K562 (cell line): Measurements from ENCODE around the gene WASL. TPM values are rescaled to one million over a fixed set of nuclear protein-coding genes. Genes with fewer than 3 reads are reported as not detected.
A peak's percentile ranks its signal among the peaks of the same experiment; 100 is the strongest.

ENCODE experiments used
- ATAC-seq: fragments of 200-7000 bp; cut with Tn5 transposase; 3 replicates; pipeline ENCODE4 v1.9.1; 2020; ENCODE audit warnings: moderate library complexity
- BruUV-seq: library from RNA; stranded (reverse); fragments of 400-500 nt; replicated peaks from 2 replicates; lab custom pipeline; 2021; lab: Mats Ljungman, UMichigan
- CTCF ChIA-PET: fragments of 300-600 bp; formaldehyde crosslinking; extraction: SDS; loops from one replicate; lab custom pipeline; 2021; ENCODE audit warnings: low intra/inter-chr PET ratio; lab: Yijun Ruan, JAX
- POLR2A ChIA-PET: fragments of 300-600, 350-650 bp; sonication (Branson Sonifier 250); formaldehyde crosslinking; extraction: SDS; loops from one replicate; lab custom pipeline; 2021; ENCODE audit warnings: antibody characterized with exemption, inconsistent platforms; lab: Yijun Ruan, JAX
- DNase-seq, 4 experiments: peaks; one replicate each; pipeline versions ENCODE4 v3.0.0 to v3.0.0-alpha.2; 2011 to 2018; ENCODE audit warnings: low spot score in 3 of 4, mixed read lengths in 3 of 4; ENCODE audit errors: extremely low read depth in 1 of 4
- FAIRE-seq: peaks from 2 replicates; lab custom pipeline; 2011; peaks lifted over from hg19 to GRCh38; lab: Jason Lieb, UNC
- H2AFZ ChIP-seq: 2 replicates; pipeline ENCODE4 v1.6.0; 2011; ENCODE audit warnings: low read depth, low read length, control low read depth, inconsistent platforms
- H3K27ac ChIP-seq: fragments of 200-600 bp; 3 replicates; pipeline ENCODE4 v1.8.0; 2011; ENCODE audit warnings: low read depth, mild to moderate bottlenecking, control low read depth, inconsistent platforms, low read length, moderate library complexity, mixed read lengths; ENCODE audit errors: extremely low read depth
- H3K27me3 ChIP-seq, 2 experiments: fragments of 300-600 bp in 1 of 2; 2 replicates in 1 of 2; 3 replicates in 1 of 2; pipeline versions ENCODE4 v1.6.0 to v1.8.0; 2011; ENCODE audit warnings: inconsistent platforms in 2 of 2, low read length in 2 of 2, mild to moderate bottlenecking in 1 of 2, mixed read lengths in 1 of 2, moderate library complexity in 1 of 2; ENCODE audit not compliant: control insufficient read depth in 2 of 2, insufficient read depth in 2 of 2
- H3K36me3 ChIP-seq: fragments of 300-600 bp; 3 replicates; pipeline ENCODE4 v1.8.0; 2011; ENCODE audit warnings: mild to moderate bottlenecking, low read length, inconsistent platforms; ENCODE audit not compliant: control insufficient read depth, insufficient read depth
- H3K4me1 ChIP-seq, 2 experiments: fragments of 200-600 bp in 1 of 2; replicated peaks in 1 of 2; 2 replicates in 1 of 2; 3 replicates in 1 of 2; pipeline versions ENCODE4 v1.5.1 to v1.8.0; 2011; ENCODE audit warnings: inconsistent platforms in 2 of 2, low read length in 2 of 2, mild to moderate bottlenecking in 1 of 2, mixed read lengths in 1 of 2, moderate library complexity in 1 of 2; ENCODE audit not compliant: control insufficient read depth in 2 of 2, insufficient read depth in 2 of 2
- H3K4me2 ChIP-seq: 2 replicates; pipeline ENCODE4 v1.6.1; 2011; ENCODE audit warnings: low read length, control low read depth, inconsistent platforms, mixed read lengths; ENCODE audit not compliant: insufficient read depth
- H3K4me3 ChIP-seq: fragments of 200-600 bp; sonication (generic), shearing (Covaris generic); 2 replicates; pipeline ENCODE4 v1.5.1; 2016; ENCODE audit warnings: control low read depth, inconsistent platforms
- H3K79me2 ChIP-seq: fragments of 200-600 bp; 3 replicates; pipeline ENCODE4 v1.8.0; 2011; ENCODE audit warnings: low read length, inconsistent platforms; ENCODE audit not compliant: control insufficient read depth, insufficient read depth
- H3K9ac ChIP-seq, 2 experiments: 2 replicates each; pipeline versions ENCODE4 v1.6.0 to v1.6.1; 2011; ENCODE audit warnings: low read depth in 2 of 2, low read length in 2 of 2, control low read depth in 1 of 2, inconsistent platforms in 1 of 2, mild to moderate bottlenecking in 1 of 2, mixed read lengths in 1 of 2; ENCODE audit not compliant: insufficient read depth in 1 of 2
- H3K9me1 ChIP-seq: one replicate; pipeline ENCODE4 v1.6.0; 2011; ENCODE audit warnings: inconsistent platforms, mild to moderate bottlenecking, low read length, moderate library complexity; ENCODE audit not compliant: control insufficient read depth, insufficient read depth
- H3K9me3 ChIP-seq: replicated peaks from 2 replicates; pipeline ENCODE4 v1.5.1; 2011; ENCODE audit warnings: low read depth, low read length, inconsistent platforms; ENCODE audit not compliant: control insufficient read depth, insufficient read depth
- H4K20me1 ChIP-seq: replicated peaks from 2 replicates; pipeline ENCODE4 v1.6.1; 2011; ENCODE audit warnings: low read length, inconsistent platforms, mixed read lengths; ENCODE audit not compliant: control insufficient read depth, insufficient read depth
- FOXJ2 ChIP-seq: fragments of 200-800 bp; sonication (Bioruptor generic); IDR thresholded peaks from 2 replicates; pipeline ENCODE4 v1.6.1; 2016; ENCODE audit warnings: missing genetic modification characterization, missing compliant biosample characterization
- GABPB2 ChIP-seq: fragments of 250-450 bp; sonication (Bioruptor Pico); conservative IDR thresholded peaks from 2 replicates; pipeline ENCODE4 v1.5.1; 2021; ENCODE audit warnings: mild to moderate bottlenecking
- GATAD2B ChIP-seq: fragments of 450-650 bp; IDR thresholded peaks from 2 replicates; pipeline ENCODE4 v1.6.1; 2017; ENCODE audit warnings: mild to moderate bottlenecking, borderline replicate concordance
- HEY1 ChIP-seq: fragments of 250-450 bp; sonication (Bioruptor Pico); IDR thresholded peaks from 2 replicates; pipeline ENCODE4 v1.5.0; 2020; ENCODE audit warnings: mild to moderate bottlenecking, moderate library complexity, borderline replicate concordance
- ILK ChIP-seq: fragments of 450-650 bp; IDR thresholded peaks from 2 replicates; pipeline ENCODE4 v1.6.1; 2016; ENCODE audit warnings: missing genetic modification characterization, low read depth, mild to moderate bottlenecking, missing compliant biosample characterization, moderate library complexity, borderline replicate concordance
- KLF6 ChIP-seq: fragments of 250-450 bp; sonication (Bioruptor Pico); IDR thresholded peaks from 2 replicates; pipeline ENCODE4 v1.4.0; 2020; ENCODE audit warnings: mild to moderate bottlenecking, moderate library complexity, borderline replicate concordance
- NR2C2 ChIP-seq, 2 experiments: fragments of 200-800 bp in 1 of 2; sonication (Bioruptor generic) in 1 of 2; sonication (generic) in 1 of 2; formaldehyde crosslinking in 1 of 2; IDR thresholded peaks; 2 replicates each; pipeline versions ENCODE4 v1.6.1 to v1.8.0; 2016 to 2022; ENCODE audit warnings: mild to moderate bottlenecking in 1 of 2, missing compliant biosample characterization in 1 of 2, missing genetic modification characterization in 1 of 2, missing genetic modification reagents in 1 of 2
- NR2F6 ChIP-seq: fragments of 450-650 bp; formaldehyde crosslinking; IDR thresholded peaks from 2 replicates; pipeline ENCODE4 v1.4.0; 2020; ENCODE audit warnings: mild to moderate bottlenecking
- RBBP5 ChIP-seq: fragments of 200-600 bp; sonication (generic); IDR thresholded peaks from 2 replicates; pipeline ENCODE4 v1.6.1; 2012; ENCODE audit warnings: borderline replicate concordance, mild to moderate bottlenecking, low read length, control low read depth, inconsistent platforms; ENCODE audit not compliant: insufficient read depth, poor library complexity, severe bottlenecking
- SMARCA4 ChIP-seq: fragments of 450-650 bp; IDR thresholded peaks from 2 replicates; pipeline ENCODE4 v1.6.1; 2016
- ZBED1 ChIP-seq: IDR thresholded peaks from 2 replicates; pipeline ENCODE4 v1.6.1; 2014
- ZNF146 ChIP-seq: IDR thresholded peaks from one replicate; pipeline ENCODE4 v1.6.1; 2018; ENCODE audit warnings: missing compliant biosample characterization; ENCODE audit not compliant: unreplicated experiment
- WGBS: fragments of 100-300 bp; shearing (Covaris generic); methylation state at CpG from one replicate; pipeline ENCODE4 v1.1.6; 2016; ENCODE audit warnings: low coverage, mixed read lengths; ENCODE audit not compliant: insufficient coverage; ENCODE audit errors: missing lambda C conversion rate; 5-methylcytosine and 5-hydroxymethylcytosine counted together
- in situ Hi-C: fragments of 300-500 bp; cut with MboI; formaldehyde crosslinking; loops from 4 replicates; pipeline ENCODE4 v1.15.0; 2018; ENCODE audit warnings: inconsistent platforms, mixed read lengths
- intact Hi-C: fragments of 100-400 bp; cut with micrococcal nuclease; formaldehyde crosslinking; loops from 2 replicates; pipeline ENCODE4 v1.14.2; 2022
- polyA plus RNA-seq, 8 experiments: library from polyadenylated mRNA; depleted of rRNA in 4 of 8; stranded (reverse) in 5 of 8; unstranded in 3 of 8; fragments of >200 nt; fragmentation: Nextera tagmentation in 2 of 8; fragmentation: Illumina TruSeq in 1 of 8; extraction: Ambion mirVana in 2 of 8; extraction: Trizol in 1 of 8; gene quantifications; 2 replicates each; pipeline versions ENCODE4 v1.2.1 to v1.2.3, GENCODE V29; 2011 to 2014; ENCODE audit warnings: inconsistent platforms in 1 of 8, missing spikeins in 1 of 8
- total RNA-seq, 7 experiments: library from RNA; depleted of rRNA in 6 of 7; stranded (reverse); fragments of >200 nt in 6 of 7; fragmentation: Illumina TruSeq in 2 of 7; extraction: Trizol in 2 of 7; gene quantifications; 2 replicates each; pipeline versions ENCODE4 v1.2.1 to v1.2.3, GENCODE V29; 2011 to 2021; ENCODE audit warnings: low replicate concordance in 1 of 7
- TF ChIP-seq, protein P1 (sequence below): fragments of 200-800 bp; sonication (Bioruptor generic); IDR thresholded peaks from 2 replicates; pipeline ENCODE4 v1.6.1; 2017; ENCODE audit warnings: missing genetic modification characterization, missing compliant biosample characterization
- TF ChIP-seq, protein P2 (sequence below), 2 experiments: fragments of 450-650 bp; IDR thresholded peaks; 2 replicates each; pipeline ENCODE4 v1.6.1; 2018; ENCODE audit warnings: mild to moderate bottlenecking in 2 of 2, low read depth in 1 of 2; ENCODE audit not compliant: partially characterized antibody in 2 of 2

The WASL gene
- total and polyA plus RNA-seq, 9 of the 15 experiments (the other 6 are each of a cell fraction or from before 2014, with no cell fraction given) = 3.2 to 13.9 (median 8.3) TPM

DNA sequence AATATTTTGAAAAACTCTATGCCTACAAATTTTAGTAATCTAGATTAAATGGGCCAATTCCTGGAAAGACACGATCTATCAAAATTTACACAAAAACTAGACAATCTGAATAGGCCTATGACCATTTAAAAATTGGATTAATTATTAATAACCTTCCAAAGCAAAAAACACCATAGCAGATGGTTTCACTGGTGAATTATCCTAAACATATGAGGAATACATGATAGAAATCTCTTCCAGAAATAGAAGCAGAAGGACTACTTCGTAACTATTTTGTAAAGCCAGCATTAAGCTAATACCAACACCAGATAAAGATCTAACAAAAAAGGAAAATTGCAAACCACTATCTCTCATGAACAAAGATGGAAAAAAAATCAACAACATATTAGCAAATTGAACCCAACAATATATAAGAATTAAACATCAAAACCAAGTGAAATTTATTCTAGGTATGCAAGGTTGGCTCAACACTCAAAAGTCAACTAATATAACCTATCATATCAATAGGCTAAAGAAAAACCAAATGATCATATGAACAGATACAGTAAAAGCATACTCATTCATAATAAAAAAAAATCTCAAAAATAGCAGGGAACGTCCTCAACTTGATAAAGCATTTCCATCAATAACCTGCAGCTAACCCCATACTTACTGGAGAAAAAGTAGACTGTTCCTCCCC lies 16.3 kb downstream of the WASL start (continued):
- TF ChIP-seq, protein P1, sequence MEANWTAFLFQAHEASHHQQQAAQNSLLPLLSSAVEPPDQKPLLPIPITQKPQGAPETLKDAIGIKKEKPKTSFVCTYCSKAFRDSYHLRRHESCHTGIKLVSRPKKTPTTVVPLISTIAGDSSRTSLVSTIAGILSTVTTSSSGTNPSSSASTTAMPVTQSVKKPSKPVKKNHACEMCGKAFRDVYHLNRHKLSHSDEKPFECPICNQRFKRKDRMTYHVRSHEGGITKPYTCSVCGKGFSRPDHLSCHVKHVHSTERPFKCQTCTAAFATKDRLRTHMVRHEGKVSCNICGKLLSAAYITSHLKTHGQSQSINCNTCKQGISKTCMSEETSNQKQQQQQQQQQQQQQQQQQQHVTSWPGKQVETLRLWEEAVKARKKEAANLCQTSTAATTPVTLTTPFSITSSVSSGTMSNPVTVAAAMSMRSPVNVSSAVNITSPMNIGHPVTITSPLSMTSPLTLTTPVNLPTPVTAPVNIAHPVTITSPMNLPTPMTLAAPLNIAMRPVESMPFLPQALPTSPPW = no peak
- TF ChIP-seq ZBED1 = no peak
- TF ChIP-seq, all 486 proteins: peak for 9

DNA sequence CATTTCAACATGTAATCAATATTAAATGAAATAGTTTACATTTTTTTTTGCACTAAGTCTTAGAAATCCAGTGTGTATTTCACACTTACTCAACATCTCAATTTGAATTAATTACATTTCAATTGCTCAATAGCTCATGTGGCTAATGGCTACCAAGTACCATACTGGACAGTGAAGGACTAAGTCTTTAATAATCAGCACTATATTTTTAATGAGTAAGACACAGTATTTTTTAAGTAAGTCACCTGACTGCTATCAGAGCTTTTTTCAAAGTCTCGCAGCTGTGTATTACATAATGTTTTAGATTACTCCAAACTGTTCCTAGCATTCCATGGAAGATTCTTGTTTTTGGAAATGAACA lies 19.6 kb downstream of the WASL start:
- Histone ChIP-seq H3K9me3 (peaks cover 16% of the 10 kb centered on the region), H3K79me2 (peaks cover 100% of the 10 kb centered on the region), H3K4me1 (peaks cover 9 to 13% of the 10 kb centered on the region in 2 experiments; a peak in 4 of 5 replicates), H3K4me2 (no peak overlapping the region; the same call in 1 of the 2 replicates), H3K9ac (peak overlapping the region in 1 of 2 experiments; percentile 47; a peak in 1 of 4 replicates), H3K27me3 (no peaks in the 10 kb centered on the region), H2AFZ (no peak overlapping the region), H3K27ac (peak overlapping the region; percentile 57; the same call in 2 of the 3 replicates), H3K36me3 (peaks cover 17% of the 10 kb centered on the region), H4K20me1 (0 out of 2 replicates have a peak, but pooled peaks cover 2% of the 10 kb centered on the region), H3K9me1 (no peaks in the 10 kb centered on the region), H3K4me3 (no peak overlapping the region)
- DNase-seq = no peak
- no TSS peak for BruUV-seq
- FAIRE-seq = no peak
- in situ Hi-C loops = no loop called here
- intact Hi-C loops = loop anchor here (5.0 kb wide), 1 partner anchor 1838 kb away; no protein-coding TSS in a partner anchor
- peak; percentile 5 for ATAC-seq
- WGBS = 74% methylated on average over 1 of the region's 1 CpG
- POLR2A ChIA-PET = interaction anchor here (0.9 to 3.0 kb wide), 4 partner anchors 12 to 20 kb away, joined by 3 to 13 read pairs (median 8); partner anchors contain the start of gene WASL
- CTCF ChIA-PET = interaction anchor here (0.6 kb wide), 1 partner anchor 1518 kb away, joined by 3 read pairs; no protein-coding TSS in a partner anchor
- TF ChIP-seq ZNF146 (CRISPR knock-in tag) = no peak
- TF ChIP-seq NR2C2 (CRISPR knock-in tag; IDR thresholded peaks at IDR 0.05) = no peak
- TF ChIP-seq NR2C2 (tag; IDR thresholded peaks at IDR 0.05) = no peak
- no peak for TF ChIP-seq NR2F6 (CRISPR knock-in tag)
- 0 out of 2 replicates have a peak, but pooled peaks have one; percentile 51 for TF ChIP-seq GATAD2B
- TF ChIP-seq GABPB2 = no peak
- TF ChIP-seq KLF6 (CRISPR knock-in tag) = no peak
- no peak for TF ChIP-seq HEY1
- TF ChIP-seq, protein P2, sequence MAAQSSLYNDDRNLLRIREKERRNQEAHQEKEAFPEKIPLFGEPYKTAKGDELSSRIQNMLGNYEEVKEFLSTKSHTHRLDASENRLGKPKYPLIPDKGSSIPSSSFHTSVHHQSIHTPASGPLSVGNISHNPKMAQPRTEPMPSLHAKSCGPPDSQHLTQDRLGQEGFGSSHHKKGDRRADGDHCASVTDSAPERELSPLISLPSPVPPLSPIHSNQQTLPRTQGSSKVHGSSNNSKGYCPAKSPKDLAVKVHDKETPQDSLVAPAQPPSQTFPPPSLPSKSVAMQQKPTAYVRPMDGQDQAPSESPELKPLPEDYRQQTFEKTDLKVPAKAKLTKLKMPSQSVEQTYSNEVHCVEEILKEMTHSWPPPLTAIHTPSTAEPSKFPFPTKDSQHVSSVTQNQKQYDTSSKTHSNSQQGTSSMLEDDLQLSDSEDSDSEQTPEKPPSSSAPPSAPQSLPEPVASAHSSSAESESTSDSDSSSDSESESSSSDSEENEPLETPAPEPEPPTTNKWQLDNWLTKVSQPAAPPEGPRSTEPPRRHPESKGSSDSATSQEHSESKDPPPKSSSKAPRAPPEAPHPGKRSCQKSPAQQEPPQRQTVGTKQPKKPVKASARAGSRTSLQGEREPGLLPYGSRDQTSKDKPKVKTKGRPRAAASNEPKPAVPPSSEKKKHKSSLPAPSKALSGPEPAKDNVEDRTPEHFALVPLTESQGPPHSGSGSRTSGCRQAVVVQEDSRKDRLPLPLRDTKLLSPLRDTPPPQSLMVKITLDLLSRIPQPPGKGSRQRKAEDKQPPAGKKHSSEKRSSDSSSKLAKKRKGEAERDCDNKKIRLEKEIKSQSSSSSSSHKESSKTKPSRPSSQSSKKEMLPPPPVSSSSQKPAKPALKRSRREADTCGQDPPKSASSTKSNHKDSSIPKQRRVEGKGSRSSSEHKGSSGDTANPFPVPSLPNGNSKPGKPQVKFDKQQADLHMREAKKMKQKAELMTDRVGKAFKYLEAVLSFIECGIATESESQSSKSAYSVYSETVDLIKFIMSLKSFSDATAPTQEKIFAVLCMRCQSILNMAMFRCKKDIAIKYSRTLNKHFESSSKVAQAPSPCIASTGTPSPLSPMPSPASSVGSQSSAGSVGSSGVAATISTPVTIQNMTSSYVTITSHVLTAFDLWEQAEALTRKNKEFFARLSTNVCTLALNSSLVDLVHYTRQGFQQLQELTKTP (IDR thresholded peaks at IDR 0.05; ENCODE audit: low read depth in 1 of 2, partially characterized antibody in 2 of 2) = no peak
- no peak for TF ChIP-seq SMARCA4
- TF ChIP-seq ILK (tag) = no peak
- no peak for TF ChIP-seq FOXJ2 (tag)
- no peak for TF ChIP-seq RBBP5
